DND-41 (cell line): ENCODE results near the gene CHD6.

Experiments used
- ATAC-seq: fragments of 200-7000 bp; cut with Tn5 transposase; 3 replicates; pipeline ENCODE4 v1.9.1; 2021; ENCODE audit warnings: low read depth; ENCODE audit not compliant: insufficient read depth
- DNase-seq: peaks from one replicate; pipeline ENCODE4 v3.0.0-alpha.2; 2020
- H2AFZ ChIP-seq: 2 replicates; pipeline ENCODE4 v1.6.0; 2012; ENCODE audit warnings: low read depth, low read length
- H3K27ac ChIP-seq: 2 replicates; pipeline ENCODE4 v1.5.1; 2012; ENCODE audit warnings: low read length, inconsistent platforms
- H3K27me3 ChIP-seq: fragments of 200-600 bp; sonication (generic); 2 replicates; pipeline ENCODE4 v1.6.0; 2012; ENCODE audit warnings: low read length, mild to moderate bottlenecking, inconsistent platforms; ENCODE audit not compliant: insufficient read depth, poor library complexity
- H3K36me3 ChIP-seq: 2 replicates; pipeline ENCODE4 v1.5.1; 2012; ENCODE audit warnings: low read length, inconsistent platforms; ENCODE audit not compliant: insufficient read depth
- H3K4me1 ChIP-seq: 2 replicates; pipeline ENCODE4 v1.5.1; 2012; ENCODE audit warnings: mild to moderate bottlenecking, low read length; ENCODE audit not compliant: insufficient read depth
- H3K4me2 ChIP-seq: 2 replicates; pipeline ENCODE4 v1.6.0; 2012; ENCODE audit warnings: mild to moderate bottlenecking, moderate library complexity, low read length, inconsistent platforms; ENCODE audit not compliant: insufficient read depth
- H3K4me3 ChIP-seq, 2 experiments: fragments of 200-600 bp in 1 of 2; shearing (Covaris generic) in 1 of 2; 2 replicates each; pipeline ENCODE4 v1.5.1; 2012 to 2016; ENCODE audit warnings: inconsistent platforms in 2 of 2, low read length in 2 of 2, mild to moderate bottlenecking in 2 of 2, low read depth in 1 of 2, moderate library complexity in 1 of 2
- H3K79me2 ChIP-seq: 2 replicates; pipeline ENCODE4 v1.6.0; 2012; ENCODE audit warnings: low read length, inconsistent platforms; ENCODE audit not compliant: insufficient read depth
- H3K9ac ChIP-seq: 2 replicates; pipeline ENCODE4 v1.6.0; 2012; ENCODE audit warnings: low read depth, mild to moderate bottlenecking, inconsistent platforms, low read length, moderate library complexity
- H3K9me3 ChIP-seq: 2 replicates; pipeline ENCODE4 v1.5.1; 2012; ENCODE audit warnings: low read length, moderate library complexity, mild to moderate bottlenecking, inconsistent platforms; ENCODE audit not compliant: insufficient read depth, severe bottlenecking
- H4K20me1 ChIP-seq: 2 replicates; pipeline ENCODE4 v1.6.0; 2012; ENCODE audit warnings: low read length; ENCODE audit not compliant: insufficient read depth
- CTCF ChIP-seq: IDR thresholded peaks from 2 replicates; pipeline ENCODE4 v1.5.1; 2012; ENCODE audit warnings: borderline replicate concordance, low read length, moderate library complexity, mild to moderate bottlenecking; ENCODE audit not compliant: poor library complexity, severe bottlenecking; ENCODE audit errors: extremely low read depth
- EZH2 ChIP-seq: IDR thresholded peaks from 3 replicates; pipeline ENCODE4 v1.6.1; 2012; ENCODE audit warnings: borderline replicate concordance, low read depth, mild to moderate bottlenecking, moderate library complexity, low read length, inconsistent platforms; ENCODE audit not compliant: severe bottlenecking

Gene CHD6

DNA sequence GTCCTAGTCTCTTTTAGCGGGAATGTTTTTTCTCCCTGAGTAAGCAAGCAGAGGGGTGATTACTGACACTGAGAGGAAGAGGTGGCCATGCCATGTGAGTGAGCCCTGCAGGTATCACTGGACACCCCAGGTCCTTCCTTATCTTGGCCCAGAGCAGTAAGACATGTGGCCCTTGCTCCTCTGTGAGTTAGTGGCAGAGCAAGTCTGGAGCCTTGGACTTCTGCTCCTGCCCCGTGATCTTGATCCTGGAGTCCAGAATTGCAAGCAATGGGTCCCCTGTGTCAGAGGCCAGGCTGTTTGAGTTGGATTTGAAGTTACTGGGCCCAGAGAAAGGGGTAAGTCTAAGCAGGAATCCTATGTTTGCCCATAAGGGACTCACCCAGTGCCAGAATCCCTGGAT is 159.4 kb downstream of the CHD6 start:
- Histone ChIP-seq H3K36me3 (peaks cover 84% of the 10 kb centered on the region), H3K79me2 (no peaks in the 10 kb centered on the region), H3K4me2 (no peak overlapping the region), H4K20me1 (no peaks in the 10 kb centered on the region), H3K27me3 (no peaks in the 10 kb centered on the region), H2AFZ (no peak overlapping the region), H3K9me3 (no peaks in the 10 kb centered on the region), H3K9ac (no peak overlapping the region), H3K4me3 (no peak overlapping the region), H3K27ac (no peak overlapping the region), H3K4me1 (no peaks in the 10 kb centered on the region)
- ATAC-seq: no peak
- DNase-seq: no peak
- TF ChIP-seq CTCF (no peak), EZH2 (no peak)

DNA sequence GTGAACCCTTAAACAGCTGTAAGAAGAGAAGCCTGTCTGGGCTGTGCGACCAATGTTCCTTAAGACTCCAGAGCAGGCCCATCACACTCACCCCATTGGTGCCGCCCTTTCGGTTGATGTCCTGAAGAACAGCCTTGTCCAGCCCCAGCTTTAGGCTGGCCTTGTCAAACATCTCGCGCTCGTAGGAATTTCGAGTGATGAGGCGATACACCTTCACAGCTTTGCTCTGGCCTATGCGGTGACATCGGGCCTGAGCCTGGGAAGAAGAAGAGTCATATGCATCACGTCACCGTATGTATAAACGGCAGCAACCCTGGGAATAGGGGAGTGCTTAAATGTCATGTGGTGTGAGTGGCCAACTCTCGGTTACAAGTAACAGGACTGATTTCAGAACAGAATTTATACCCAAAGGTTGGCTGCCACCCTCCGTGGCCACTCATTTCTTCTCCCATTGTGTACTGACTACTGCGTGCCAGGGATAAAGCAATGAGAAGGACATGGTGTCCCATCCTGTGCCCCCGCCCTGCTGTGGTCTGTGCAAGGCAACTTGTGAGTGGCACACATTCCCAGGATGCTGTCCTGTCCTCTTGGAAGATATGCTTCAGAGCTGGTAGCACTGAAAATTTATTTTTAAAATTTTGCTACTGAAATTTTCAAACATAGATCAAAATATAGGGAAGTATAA is 160.9 kb downstream of the CHD6 start:
- no peak overlapping the region for H3K4me2 ChIP-seq
- H3K79me2 ChIP-seq: no peaks in the 10 kb centered on the region
- H4K20me1 ChIP-seq: no peaks in the 10 kb centered on the region
- no peak overlapping the region for H2AFZ ChIP-seq
- no peak overlapping the region for H3K9ac ChIP-seq
- ATAC-seq (no peak), DNase-seq (no peak)
- H3K4me1 ChIP-seq: no peaks in the 10 kb centered on the region
- peaks cover 84% of the 10 kb centered on the region for H3K36me3 ChIP-seq
- no peaks in the 10 kb centered on the region for H3K27me3 ChIP-seq
- H3K9me3 ChIP-seq: no peaks in the 10 kb centered on the region
- TF ChIP-seq EZH2: no peak
- no peak for TF ChIP-seq CTCF
- H3K27ac ChIP-seq: no peak overlapping the region
- H3K4me3 ChIP-seq: no peak overlapping the region

- peaks cover 84% of the 10 kb centered on the region for H3K36me3 ChIP-seq
- H3K4me2 ChIP-seq: no peak overlapping the region
- no peaks in the 10 kb centered on the region for H3K9me3 ChIP-seq
- TF ChIP-seq EZH2 (no peak), CTCF (no peak)
- H2AFZ ChIP-seq: no peak overlapping the region
- no peak overlapping the region for H3K4me3 ChIP-seq
- ATAC-seq (no peak), DNase-seq (no peak)
- no peak overlapping the region for H3K9ac ChIP-seq
- no peaks in the 10 kb centered on the region for H3K4me1 ChIP-seq
- no peaks in the 10 kb centered on the region for H3K27me3 ChIP-seq
- H3K79me2 ChIP-seq: no peaks in the 10 kb centered on the region
- H4K20me1 ChIP-seq: no peaks in the 10 kb centered on the region
- H3K27ac ChIP-seq: no peak overlapping the region
Measured at GRCh38 chr20:41456351-41456750, 161.8 kb downstream of the CHD6 start.
